K562 (cell line): ENCODE data around the gene SAMD11. TPM values are rescaled to one million over a fixed set of nuclear protein-coding genes. Genes with fewer than 3 reads are reported as not detected.

Experiments used
- GATA2 ChIP-seq: sonication (generic); formaldehyde crosslinking; IDR thresholded peaks from 2 replicates; pipeline ENCODE4 v1.4.0; 2020; ENCODE audit warnings: mild to moderate bottlenecking, missing genetic modification reagents
- GTF2F1 ChIP-seq: IDR thresholded peaks from 2 replicates; pipeline ENCODE4 v1.6.1; 2011; ENCODE audit warnings: low read depth, low read length, improper control_type of control experiment
- HEY1 ChIP-seq: fragments of 250-450 bp; sonication (Bioruptor Pico); IDR thresholded peaks from 2 replicates; pipeline ENCODE4 v1.5.0; 2020; ENCODE audit warnings: mild to moderate bottlenecking, moderate library complexity, borderline replicate concordance
- HMG20B ChIP-seq: fragments of 250-450 bp; sonication (Bioruptor Pico); IDR thresholded peaks from 2 replicates; pipeline ENCODE4 v1.5.0; 2021; ENCODE audit warnings: mild to moderate bottlenecking
- KDM5B ChIP-seq: fragments of 200-600 bp; sonication (generic); IDR thresholded peaks from 2 replicates; pipeline ENCODE4 v1.6.1; 2012; ENCODE audit warnings: low read depth, mild to moderate bottlenecking, moderate library complexity, low read length, control low read depth, inconsistent platforms; ENCODE audit not compliant: insufficient replicate concordance
- NCOA2 ChIP-seq, 2 experiments: fragments of 450-650 bp; IDR thresholded peaks; 2 replicates each; pipeline ENCODE4 v1.6.1; 2018; ENCODE audit warnings: mild to moderate bottlenecking in 2 of 2, moderate library complexity in 1 of 2; ENCODE audit not compliant: partially characterized antibody in 2 of 2
- PHTF2 ChIP-seq: fragments of 250-450 bp; sonication (Bioruptor Pico); IDR thresholded peaks from 2 replicates; pipeline ENCODE4 v1.5.0; 2021; ENCODE audit warnings: mild to moderate bottlenecking
- POLR2G ChIP-seq: fragments of 200-400 bp; formaldehyde crosslinking; IDR thresholded peaks from 2 replicates; pipeline ENCODE4 v1.6.1; 2017; ENCODE audit warnings: low read depth, mild to moderate bottlenecking, antibody characterized with exemption, low read length, moderate library complexity
- PTRF ChIP-seq: fragments of 450-650 bp; IDR thresholded peaks from 2 replicates; pipeline ENCODE4 v1.6.1; 2016; ENCODE audit warnings: mild to moderate bottlenecking, missing genetic modification characterization, missing compliant biosample characterization
- RUNX1 ChIP-seq: sonication (generic); IDR thresholded peaks from 2 replicates; pipeline ENCODE4 v1.6.1; 2016; ENCODE audit warnings: antibody characterized with exemption, low read depth
- SIX5 ChIP-seq, 2 experiments: IDR thresholded peaks; 2 replicates each; pipeline ENCODE4 v1.6.1; 2011; ENCODE audit warnings: low read length in 2 of 2, borderline replicate concordance in 1 of 2, low read depth in 1 of 2, mild to moderate bottlenecking in 1 of 2, moderate library complexity in 1 of 2; ENCODE audit not compliant: insufficient read depth in 1 of 2
- SMAD2 ChIP-seq: fragments of 150-350 bp; IDR thresholded peaks from 2 replicates; pipeline ENCODE4 v1.6.1; 2014; ENCODE audit warnings: low read depth, mild to moderate bottlenecking, low read length
- TAF1 ChIP-seq: IDR thresholded peaks from 2 replicates; pipeline ENCODE4 v1.6.1; 2011; ENCODE audit warnings: mild to moderate bottlenecking, low read length, moderate library complexity; ENCODE audit not compliant: insufficient read depth, control insufficient read depth, severe bottlenecking; ENCODE audit errors: extremely low read depth
- TCF7 ChIP-seq: sonication (generic); IDR thresholded peaks from 2 replicates; pipeline ENCODE4 v1.6.1; 2016; ENCODE audit warnings: antibody characterized with exemption, borderline replicate concordance
- ZNF253 ChIP-seq: fragments of 250-450 bp; sonication (Bioruptor Pico); conservative IDR thresholded peaks from 2 replicates; pipeline ENCODE4 v1.6.1; 2021; ENCODE audit warnings: mild to moderate bottlenecking
- ZNF830 ChIP-seq: fragments of 250-450 bp; sonication (Bioruptor Pico); IDR thresholded peaks from 2 replicates; pipeline ENCODE4 v1.5.0; 2021; ENCODE audit warnings: mild to moderate bottlenecking
- polyA plus RNA-seq, 8 experiments: library from polyadenylated mRNA; depleted of rRNA in 4 of 8; stranded (reverse) in 5 of 8; unstranded in 3 of 8; fragments of >200 nt; fragmentation: Nextera tagmentation in 2 of 8; fragmentation: Illumina TruSeq in 1 of 8; extraction: Ambion mirVana in 2 of 8; extraction: Trizol in 1 of 8; gene quantifications; 2 replicates each; pipeline versions ENCODE4 v1.2.1 to v1.2.3, GENCODE V29; 2011 to 2014; ENCODE audit warnings: inconsistent platforms in 1 of 8, missing spikeins in 1 of 8
- total RNA-seq, 7 experiments: library from RNA; depleted of rRNA in 6 of 7; stranded (reverse); fragments of >200 nt in 6 of 7; fragmentation: Illumina TruSeq in 2 of 7; extraction: Trizol in 2 of 7; gene quantifications; 2 replicates each; pipeline versions ENCODE4 v1.2.1 to v1.2.3, GENCODE V29; 2011 to 2021; ENCODE audit warnings: low replicate concordance in 1 of 7
- TF ChIP-seq, protein P1 (sequence below): sonication (generic); formaldehyde crosslinking; IDR thresholded peaks from 2 replicates; pipeline ENCODE4 v1.8.0; 2022; ENCODE audit warnings: mild to moderate bottlenecking, missing genetic modification reagents
- TF ChIP-seq, protein P2 (sequence below): IDR thresholded peaks from 2 replicates; pipeline ENCODE4 v1.6.1; 2011; ENCODE audit not compliant: insufficient read length; ENCODE audit errors: extremely low read depth
- TF ChIP-seq, protein P3 (sequence below): fragments of 200-400 bp; formaldehyde crosslinking; IDR thresholded peaks from 2 replicates; pipeline ENCODE4 v1.6.1; 2017; ENCODE audit warnings: mild to moderate bottlenecking, low read depth, low read length, moderate library complexity
- TF ChIP-seq, protein P4 (sequence below): fragments of 450-650 bp; formaldehyde crosslinking; IDR thresholded peaks from 2 replicates; pipeline ENCODE4 v1.4.0; 2022; ENCODE audit warnings: mild to moderate bottlenecking, moderate library complexity

The SAMD11 gene
- total and polyA plus RNA-seq, 9 of the 15 experiments (the other 6 are each of a cell fraction or from before 2014, with no cell fraction given) = 0.07 to 0.82 (median 0.11) TPM; not detected in 2

DNA sequence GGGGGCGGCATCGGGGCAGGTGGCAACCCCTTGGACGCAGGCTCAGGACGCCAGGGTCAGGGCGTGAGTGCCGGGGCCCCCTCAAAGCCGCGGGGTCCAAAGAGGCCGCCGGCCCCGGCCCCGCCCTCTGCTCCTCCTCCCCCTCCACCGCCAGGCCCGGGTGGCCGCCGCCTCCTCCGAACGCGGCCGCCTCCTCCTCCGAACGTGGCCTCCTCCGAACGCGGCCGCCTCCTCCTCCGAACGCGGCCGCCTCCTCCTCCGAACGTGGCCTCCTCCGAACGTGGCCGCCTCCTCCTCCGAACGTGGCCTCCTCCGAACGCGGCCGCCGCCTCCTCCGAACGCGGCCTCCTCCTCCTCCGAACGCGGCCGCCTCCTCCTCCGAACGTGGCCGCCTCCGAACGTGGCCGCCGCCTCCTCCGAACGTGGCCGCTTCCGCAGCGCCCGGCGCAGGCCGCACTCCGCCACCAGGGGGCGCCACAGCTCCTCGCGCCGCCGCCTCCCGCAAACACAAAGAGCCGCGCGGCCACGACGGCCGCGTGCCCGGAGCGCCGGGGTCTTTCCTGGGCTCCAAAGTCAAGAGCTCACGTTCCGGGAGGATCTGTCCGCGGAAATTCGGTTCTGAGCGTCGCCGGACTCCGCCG lies 19.3 kb upstream of the SAMD11 start (continued):
- TF ChIP-seq, protein P1, sequence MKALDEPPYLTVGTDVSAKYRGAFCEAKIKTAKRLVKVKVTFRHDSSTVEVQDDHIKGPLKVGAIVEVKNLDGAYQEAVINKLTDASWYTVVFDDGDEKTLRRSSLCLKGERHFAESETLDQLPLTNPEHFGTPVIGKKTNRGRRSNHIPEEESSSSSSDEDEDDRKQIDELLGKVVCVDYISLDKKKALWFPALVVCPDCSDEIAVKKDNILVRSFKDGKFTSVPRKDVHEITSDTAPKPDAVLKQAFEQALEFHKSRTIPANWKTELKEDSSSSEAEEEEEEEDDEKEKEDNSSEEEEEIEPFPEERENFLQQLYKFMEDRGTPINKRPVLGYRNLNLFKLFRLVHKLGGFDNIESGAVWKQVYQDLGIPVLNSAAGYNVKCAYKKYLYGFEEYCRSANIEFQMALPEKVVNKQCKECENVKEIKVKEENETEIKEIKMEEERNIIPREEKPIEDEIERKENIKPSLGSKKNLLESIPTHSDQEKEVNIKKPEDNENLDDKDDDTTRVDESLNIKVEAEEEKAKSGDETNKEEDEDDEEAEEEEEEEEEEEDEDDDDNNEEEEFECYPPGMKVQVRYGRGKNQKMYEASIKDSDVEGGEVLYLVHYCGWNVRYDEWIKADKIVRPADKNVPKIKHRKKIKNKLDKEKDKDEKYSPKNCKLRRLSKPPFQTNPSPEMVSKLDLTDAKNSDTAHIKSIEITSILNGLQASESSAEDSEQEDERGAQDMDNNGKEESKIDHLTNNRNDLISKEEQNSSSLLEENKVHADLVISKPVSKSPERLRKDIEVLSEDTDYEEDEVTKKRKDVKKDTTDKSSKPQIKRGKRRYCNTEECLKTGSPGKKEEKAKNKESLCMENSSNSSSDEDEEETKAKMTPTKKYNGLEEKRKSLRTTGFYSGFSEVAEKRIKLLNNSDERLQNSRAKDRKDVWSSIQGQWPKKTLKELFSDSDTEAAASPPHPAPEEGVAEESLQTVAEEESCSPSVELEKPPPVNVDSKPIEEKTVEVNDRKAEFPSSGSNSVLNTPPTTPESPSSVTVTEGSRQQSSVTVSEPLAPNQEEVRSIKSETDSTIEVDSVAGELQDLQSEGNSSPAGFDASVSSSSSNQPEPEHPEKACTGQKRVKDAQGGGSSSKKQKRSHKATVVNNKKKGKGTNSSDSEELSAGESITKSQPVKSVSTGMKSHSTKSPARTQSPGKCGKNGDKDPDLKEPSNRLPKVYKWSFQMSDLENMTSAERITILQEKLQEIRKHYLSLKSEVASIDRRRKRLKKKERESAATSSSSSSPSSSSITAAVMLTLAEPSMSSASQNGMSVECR (CRISPR knock-in tag) = peak; percentile 86
- TF ChIP-seq POLR2G = peak; percentile 95
- no peak for TF ChIP-seq GATA2
- TF ChIP-seq SMAD2 = no peak
- TF ChIP-seq PHTF2 = no peak
- no peak for TF ChIP-seq NCOA2 (IDR thresholded peaks at IDR 0.05; ENCODE audit: partially characterized antibody in 2 of 2)
- no peak for TF ChIP-seq ZNF253 (CRISPR knock-in tag)
- TF ChIP-seq HEY1 (CRISPR knock-in tag) = no peak
- TF ChIP-seq, protein P2, sequence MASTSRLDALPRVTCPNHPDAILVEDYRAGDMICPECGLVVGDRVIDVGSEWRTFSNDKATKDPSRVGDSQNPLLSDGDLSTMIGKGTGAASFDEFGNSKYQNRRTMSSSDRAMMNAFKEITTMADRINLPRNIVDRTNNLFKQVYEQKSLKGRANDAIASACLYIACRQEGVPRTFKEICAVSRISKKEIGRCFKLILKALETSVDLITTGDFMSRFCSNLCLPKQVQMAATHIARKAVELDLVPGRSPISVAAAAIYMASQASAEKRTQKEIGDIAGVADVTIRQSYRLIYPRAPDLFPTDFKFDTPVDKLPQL = no peak
- TF ChIP-seq SIX5 (IDR thresholded peaks at IDR 0.05; ENCODE audit: borderline replicate concordance in 1 of 2, insufficient read depth in 1 of 2, low read depth in 1 of 2, low read length in 2 of 2) = no peak
- TF ChIP-seq, protein P3, sequence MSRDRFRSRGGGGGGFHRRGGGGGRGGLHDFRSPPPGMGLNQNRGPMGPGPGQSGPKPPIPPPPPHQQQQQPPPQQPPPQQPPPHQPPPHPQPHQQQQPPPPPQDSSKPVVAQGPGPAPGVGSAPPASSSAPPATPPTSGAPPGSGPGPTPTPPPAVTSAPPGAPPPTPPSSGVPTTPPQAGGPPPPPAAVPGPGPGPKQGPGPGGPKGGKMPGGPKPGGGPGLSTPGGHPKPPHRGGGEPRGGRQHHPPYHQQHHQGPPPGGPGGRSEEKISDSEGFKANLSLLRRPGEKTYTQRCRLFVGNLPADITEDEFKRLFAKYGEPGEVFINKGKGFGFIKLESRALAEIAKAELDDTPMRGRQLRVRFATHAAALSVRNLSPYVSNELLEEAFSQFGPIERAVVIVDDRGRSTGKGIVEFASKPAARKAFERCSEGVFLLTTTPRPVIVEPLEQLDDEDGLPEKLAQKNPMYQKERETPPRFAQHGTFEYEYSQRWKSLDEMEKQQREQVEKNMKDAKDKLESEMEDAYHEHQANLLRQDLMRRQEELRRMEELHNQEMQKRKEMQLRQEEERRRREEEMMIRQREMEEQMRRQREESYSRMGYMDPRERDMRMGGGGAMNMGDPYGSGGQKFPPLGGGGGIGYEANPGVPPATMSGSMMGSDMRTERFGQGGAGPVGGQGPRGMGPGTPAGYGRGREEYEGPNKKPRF = no peak
- TF ChIP-seq GTF2F1 = peak; percentile 58; the same call in 1 of the 2 replicates
- TF ChIP-seq KDM5B = peak; percentile 71
- TF ChIP-seq TAF1 = peak; percentile 89
- TF ChIP-seq HMG20B (CRISPR knock-in tag) = no peak
- no peak for TF ChIP-seq TCF7
- TF ChIP-seq, protein P4, sequence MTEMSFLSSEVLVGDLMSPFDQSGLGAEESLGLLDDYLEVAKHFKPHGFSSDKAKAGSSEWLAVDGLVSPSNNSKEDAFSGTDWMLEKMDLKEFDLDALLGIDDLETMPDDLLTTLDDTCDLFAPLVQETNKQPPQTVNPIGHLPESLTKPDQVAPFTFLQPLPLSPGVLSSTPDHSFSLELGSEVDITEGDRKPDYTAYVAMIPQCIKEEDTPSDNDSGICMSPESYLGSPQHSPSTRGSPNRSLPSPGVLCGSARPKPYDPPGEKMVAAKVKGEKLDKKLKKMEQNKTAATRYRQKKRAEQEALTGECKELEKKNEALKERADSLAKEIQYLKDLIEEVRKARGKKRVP (CRISPR knock-in tag) = 0 out of 2 replicates have a peak, but pooled peaks have one; percentile 17
- no peak for TF ChIP-seq ZNF830 (CRISPR knock-in tag)
- no peak for TF ChIP-seq RUNX1
- TF ChIP-seq PTRF = no peak
